HepG2 (cell line): ENCODE results near the gene ACSS2. TPM values are rescaled to one million over a fixed set of nuclear protein-coding genes. Genes with fewer than 3 reads are reported as not detected.
A peak's percentile ranks its signal among the peaks of the same experiment; 100 is the strongest.

Experiments used
- BCL6 ChIP-seq: IDR thresholded peaks from 2 replicates; pipeline ENCODE4 v1.6.1; 2016; ENCODE audit warnings: missing genetic modification reagents, missing compliant biosample characterization
- CEBPG ChIP-seq: IDR thresholded peaks from 2 replicates; pipeline ENCODE4 v1.6.1; 2016
- ELF3 ChIP-seq: IDR thresholded peaks from 2 replicates; pipeline ENCODE4 v1.6.1; 2016; ENCODE audit warnings: missing genetic modification reagents, missing compliant biosample characterization
- FIP1L1 ChIP-seq: fragments of 200-400 bp; formaldehyde crosslinking; IDR thresholded peaks from 2 replicates; pipeline ENCODE4 v1.6.1; 2018; ENCODE audit warnings: low read depth, mild to moderate bottlenecking, low read length, moderate library complexity, borderline replicate concordance; ENCODE audit not compliant: insufficient read depth
- GATAD2A ChIP-seq: IDR thresholded peaks from 2 replicates; pipeline ENCODE4 v1.6.1; 2016
- HMG20A ChIP-seq: IDR thresholded peaks from 2 replicates; pipeline ENCODE4 v1.6.1; 2016; ENCODE audit warnings: borderline replicate concordance
- KDM6A ChIP-seq: IDR thresholded peaks from 2 replicates; pipeline ENCODE4 v1.6.1; 2016; ENCODE audit warnings: low read depth
- KLF11 ChIP-seq: IDR thresholded peaks from 2 replicates; pipeline ENCODE4 v1.6.1; 2016; ENCODE audit warnings: missing compliant biosample characterization
- KLF6 ChIP-seq: IDR thresholded peaks from 2 replicates; pipeline ENCODE4 v1.8.0; 2016; ENCODE audit warnings: missing biosample characterization, missing genetic modification reagents
- NCOA2 ChIP-seq: sonication (generic); formaldehyde crosslinking; IDR thresholded peaks from 2 replicates; pipeline ENCODE4 v1.8.0; 2022; ENCODE audit warnings: inconsistent platforms
- NFIB ChIP-seq: sonication (generic); formaldehyde crosslinking; IDR thresholded peaks from 2 replicates; pipeline ENCODE4 v1.9.0; 2021; ENCODE audit warnings: missing genetic modification reagents, mild to moderate bottlenecking, borderline replicate concordance
- NFIC ChIP-seq: IDR thresholded peaks from 2 replicates; pipeline ENCODE4 v1.6.1; 2012; ENCODE audit warnings: mild to moderate bottlenecking, low read length, inconsistent platforms
- TBX2 ChIP-seq: sonication (generic); formaldehyde crosslinking; IDR thresholded peaks from 2 replicates; pipeline ENCODE4 v1.5.0; 2020; ENCODE audit warnings: missing genetic modification reagents, mild to moderate bottlenecking, borderline replicate concordance
- TCF7L2 ChIP-seq: IDR thresholded peaks from 2 replicates; pipeline ENCODE4 v1.6.1; 2011; ENCODE audit warnings: mild to moderate bottlenecking, low read depth, low read length, moderate library complexity
- YEATS4 ChIP-seq: sonication (generic); formaldehyde crosslinking; IDR thresholded peaks from 2 replicates; pipeline ENCODE4 v1.4.0; 2020; ENCODE audit warnings: missing genetic modification reagents, borderline replicate concordance
- ZNF234 ChIP-seq: sonication (generic); formaldehyde crosslinking; conservative IDR thresholded peaks from 2 replicates; pipeline ENCODE4 v1.5.1; 2020; ENCODE audit warnings: mild to moderate bottlenecking, missing genetic modification reagents
- ZNF264 ChIP-seq: sonication (generic); formaldehyde crosslinking; IDR thresholded peaks from 2 replicates; pipeline ENCODE4 v1.4.0; 2020; ENCODE audit warnings: missing genetic modification reagents
- ZNF282 ChIP-seq: fragments of 450-650 bp; IDR thresholded peaks from 2 replicates; pipeline ENCODE4 v1.6.1; 2018; ENCODE audit not compliant: partially characterized antibody
- ZNF558 ChIP-seq: sonication (generic); formaldehyde crosslinking; IDR thresholded peaks from 2 replicates; pipeline ENCODE4 v1.9.0; 2022; ENCODE audit warnings: mild to moderate bottlenecking, missing genetic modification reagents, borderline replicate concordance
- ZNF614 ChIP-seq: IDR thresholded peaks from 2 replicates; pipeline ENCODE4 v1.6.1; 2018; ENCODE audit warnings: missing biosample characterization, missing genetic modification reagents, inconsistent platforms, borderline replicate concordance
- ZNF644 ChIP-seq: IDR thresholded peaks from 2 replicates; pipeline ENCODE4 v1.6.1; 2016; ENCODE audit warnings: low read depth
- ZNF672 ChIP-seq: sonication (generic); formaldehyde crosslinking; IDR thresholded peaks from 2 replicates; pipeline ENCODE4 v1.8.1; 2022; ENCODE audit warnings: missing genetic modification reagents
- ZNF75D ChIP-seq: sonication (generic); formaldehyde crosslinking; IDR thresholded peaks from 2 replicates; pipeline ENCODE4 v1.8.1; 2023; ENCODE audit warnings: missing genetic modification reagents, mild to moderate bottlenecking, borderline replicate concordance
- polyA plus RNA-seq, 8 experiments: library from polyadenylated mRNA; depleted of rRNA in 3 of 8; stranded (reverse) in 7 of 8; unstranded in 1 of 8; fragments of >200 nt; fragmentation: Illumina TruSeq in 4 of 8; extraction: Trizol in 4 of 8; gene quantifications; 2 replicates each; pipeline versions ENCODE4 v1.2.1 to v1.2.3, GENCODE V29; 2011 to 2016; ENCODE audit warnings: low read depth in 4 of 8, missing spikeins in 1 of 8, mixed read lengths in 1 of 8; ENCODE audit not compliant: insufficient read depth in 1 of 8
- total RNA-seq, 5 experiments: library from RNA; depleted of rRNA; stranded (reverse); fragments of >200 nt; fragmentation: Illumina TruSeq; extraction: Trizol; gene quantifications; 2 replicates each; pipeline ENCODE4 v1.2.3, GENCODE V29; 2016; ENCODE audit warnings: low read depth in 1 of 5
- TF ChIP-seq, protein P1 (sequence below): sonication (generic); formaldehyde crosslinking; IDR thresholded peaks from 2 replicates; pipeline ENCODE4 v1.4.0; 2020; ENCODE audit warnings: missing genetic modification reagents
- TF ChIP-seq, protein P2 (sequence below): sonication (generic); formaldehyde crosslinking; IDR thresholded peaks from 2 replicates; pipeline ENCODE4 v1.5.1; 2020; ENCODE audit warnings: mild to moderate bottlenecking, missing genetic modification reagents, moderate library complexity
- TF ChIP-seq, protein P3 (sequence below): sonication (generic); formaldehyde crosslinking; conservative IDR thresholded peaks from 2 replicates; pipeline ENCODE4 v1.4.0; 2020; ENCODE audit warnings: missing genetic modification reagents

The ACSS2 gene
- total and polyA plus RNA-seq, 2 of the 13 experiments (the other 11 are each of a cell fraction or from before 2014, with no cell fraction given) = 72.8 to 89.7 TPM

DNA sequence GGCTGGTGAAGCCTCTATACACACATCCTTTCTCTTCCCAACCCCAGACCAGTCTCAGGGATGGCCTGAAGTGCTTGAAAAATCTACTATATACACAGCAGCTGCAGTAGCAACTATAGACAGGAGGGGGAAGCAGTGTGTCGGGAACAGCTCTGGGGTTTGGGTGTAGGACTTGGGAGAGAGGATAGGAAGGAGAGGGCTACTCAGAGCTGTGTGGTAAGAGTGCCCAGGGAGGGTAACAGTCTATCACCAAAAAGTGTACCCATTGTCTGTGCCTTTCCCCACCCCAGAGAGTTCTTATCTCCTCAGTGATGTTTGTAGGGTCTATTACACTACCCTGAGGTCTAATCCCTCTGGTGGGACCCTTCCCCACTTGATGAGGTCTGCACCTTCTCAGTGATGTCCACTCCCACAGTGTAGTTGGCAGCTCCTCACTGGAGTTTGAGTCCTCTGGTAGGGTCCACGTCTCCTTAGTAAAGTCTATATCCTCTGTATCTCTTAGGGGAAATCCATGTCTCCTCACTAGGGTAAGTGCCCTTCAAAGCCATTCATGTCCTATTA lies 2.2 kb upstream of the ACSS2 start (continued):
- TF ChIP-seq GATAD2A (peak; percentile 72), NFIC (no peak), ZNF75D (CRISPR knock-in tag) (no peak), ZNF614 (CRISPR knock-in tag) (0 out of 2 replicates have a peak, but pooled peaks have one; percentile 41), TBX2 (CRISPR knock-in tag) (no peak), ZNF282 (no peak), NFIB (CRISPR knock-in tag) (no peak), FIP1L1 (no peak), HMG20A (no peak), ZNF558 (no peak), ZNF672 (no peak), NCOA2 (CRISPR knock-in tag) (no peak; the same call in 1 of the 2 replicates), TCF7L2 (no peak), KLF11 (peak; percentile 18; the same call in 1 of the 2 replicates), ZNF234 (no peak), YEATS4 (CRISPR knock-in tag) (no peak), ZNF644 (no peak), BCL6 (CRISPR knock-in tag) (peak; percentile 34; the same call in 1 of the 2 replicates), ELF3 (CRISPR knock-in tag) (peak; percentile 62; the same call in 1 of the 2 replicates), KLF6 (peak; percentile 31; the same call in 1 of the 2 replicates), KDM6A (CRISPR knock-in tag) (no peak), ZNF264 (CRISPR knock-in tag) (no peak), CEBPG (CRISPR knock-in tag) (no peak)
- TF ChIP-seq, protein P1, sequence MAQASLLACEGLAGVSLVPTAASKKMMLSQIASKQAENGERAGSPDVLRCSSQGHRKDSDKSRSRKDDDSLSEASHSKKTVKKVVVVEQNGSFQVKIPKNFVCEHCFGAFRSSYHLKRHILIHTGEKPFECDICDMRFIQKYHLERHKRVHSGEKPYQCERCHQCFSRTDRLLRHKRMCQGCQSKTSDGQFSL (CRISPR knock-in tag) = no peak
- TF ChIP-seq, protein P2, sequence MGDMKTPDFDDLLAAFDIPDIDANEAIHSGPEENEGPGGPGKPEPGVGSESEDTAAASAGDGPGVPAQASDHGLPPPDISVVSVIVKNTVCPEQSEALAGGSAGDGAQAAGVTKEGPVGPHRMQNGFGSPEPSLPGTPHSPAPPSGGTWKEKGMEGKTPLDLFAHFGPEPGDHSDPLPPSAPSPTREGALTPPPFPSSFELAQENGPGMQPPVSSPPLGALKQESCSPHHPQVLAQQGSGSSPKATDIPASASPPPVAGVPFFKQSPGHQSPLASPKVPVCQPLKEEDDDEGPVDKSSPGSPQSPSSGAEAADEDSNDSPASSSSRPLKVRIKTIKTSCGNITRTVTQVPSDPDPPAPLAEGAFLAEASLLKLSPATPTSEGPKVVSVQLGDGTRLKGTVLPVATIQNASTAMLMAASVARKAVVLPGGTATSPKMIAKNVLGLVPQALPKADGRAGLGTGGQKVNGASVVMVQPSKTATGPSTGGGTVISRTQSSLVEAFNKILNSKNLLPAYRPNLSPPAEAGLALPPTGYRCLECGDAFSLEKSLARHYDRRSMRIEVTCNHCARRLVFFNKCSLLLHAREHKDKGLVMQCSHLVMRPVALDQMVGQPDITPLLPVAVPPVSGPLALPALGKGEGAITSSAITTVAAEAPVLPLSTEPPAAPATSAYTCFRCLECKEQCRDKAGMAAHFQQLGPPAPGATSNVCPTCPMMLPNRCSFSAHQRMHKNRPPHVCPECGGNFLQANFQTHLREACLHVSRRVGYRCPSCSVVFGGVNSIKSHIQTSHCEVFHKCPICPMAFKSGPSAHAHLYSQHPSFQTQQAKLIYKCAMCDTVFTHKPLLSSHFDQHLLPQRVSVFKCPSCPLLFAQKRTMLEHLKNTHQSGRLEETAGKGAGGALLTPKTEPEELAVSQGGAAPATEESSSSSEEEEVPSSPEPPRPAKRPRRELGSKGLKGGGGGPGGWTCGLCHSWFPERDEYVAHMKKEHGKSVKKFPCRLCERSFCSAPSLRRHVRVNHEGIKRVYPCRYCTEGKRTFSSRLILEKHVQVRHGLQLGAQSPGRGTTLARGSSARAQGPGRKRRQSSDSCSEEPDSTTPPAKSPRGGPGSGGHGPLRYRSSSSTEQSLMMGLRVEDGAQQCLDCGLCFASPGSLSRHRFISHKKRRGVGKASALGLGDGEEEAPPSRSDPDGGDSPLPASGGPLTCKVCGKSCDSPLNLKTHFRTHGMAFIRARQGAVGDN (CRISPR knock-in tag) = no peak
- TF ChIP-seq, protein P3, sequence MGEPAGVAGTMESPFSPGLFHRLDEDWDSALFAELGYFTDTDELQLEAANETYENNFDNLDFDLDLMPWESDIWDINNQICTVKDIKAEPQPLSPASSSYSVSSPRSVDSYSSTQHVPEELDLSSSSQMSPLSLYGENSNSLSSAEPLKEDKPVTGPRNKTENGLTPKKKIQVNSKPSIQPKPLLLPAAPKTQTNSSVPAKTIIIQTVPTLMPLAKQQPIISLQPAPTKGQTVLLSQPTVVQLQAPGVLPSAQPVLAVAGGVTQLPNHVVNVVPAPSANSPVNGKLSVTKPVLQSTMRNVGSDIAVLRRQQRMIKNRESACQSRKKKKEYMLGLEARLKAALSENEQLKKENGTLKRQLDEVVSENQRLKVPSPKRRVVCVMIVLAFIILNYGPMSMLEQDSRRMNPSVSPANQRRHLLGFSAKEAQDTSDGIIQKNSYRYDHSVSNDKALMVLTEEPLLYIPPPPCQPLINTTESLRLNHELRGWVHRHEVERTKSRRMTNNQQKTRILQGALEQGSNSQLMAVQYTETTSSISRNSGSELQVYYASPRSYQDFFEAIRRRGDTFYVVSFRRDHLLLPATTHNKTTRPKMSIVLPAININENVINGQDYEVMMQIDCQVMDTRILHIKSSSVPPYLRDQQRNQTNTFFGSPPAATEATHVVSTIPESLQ (CRISPR knock-in tag) = no peak; the same call in 1 of the 2 replicates
